K562 (cell line): Measurements from ENCODE around the gene TMEM120B. TPM values are rescaled to one million over a fixed set of nuclear protein-coding genes. Genes with fewer than 3 reads are reported as not detected.
"Not testable (repeated sequence)": the region's sequence is repeated elsewhere in the genome, so short reads cannot be mapped to it uniquely, and the experiment has no call there.

ENCODE experiments used
- ATAC-seq: fragments of 200-7000 bp; cut with Tn5 transposase; 3 replicates; pipeline ENCODE4 v1.9.1; 2020; ENCODE audit warnings: moderate library complexity
- BruUV-seq: library from RNA; stranded (reverse); fragments of 400-500 nt; replicated peaks from 2 replicates; lab custom pipeline; 2021; lab: Mats Ljungman, UMichigan
- CTCF ChIA-PET: fragments of 300-600 bp; formaldehyde crosslinking; extraction: SDS; loops from one replicate; lab custom pipeline; 2021; ENCODE audit warnings: low intra/inter-chr PET ratio; lab: Yijun Ruan, JAX
- POLR2A ChIA-PET: fragments of 300-600, 350-650 bp; sonication (Branson Sonifier 250); formaldehyde crosslinking; extraction: SDS; loops from one replicate; lab custom pipeline; 2021; ENCODE audit warnings: antibody characterized with exemption, inconsistent platforms; lab: Yijun Ruan, JAX
- DNase-seq, 4 experiments: peaks; one replicate each; pipeline versions ENCODE4 v3.0.0 to v3.0.0-alpha.2; 2011 to 2018; ENCODE audit warnings: low spot score in 3 of 4, mixed read lengths in 3 of 4; ENCODE audit errors: extremely low read depth in 1 of 4
- FAIRE-seq: peaks from 2 replicates; lab custom pipeline; 2011; peaks lifted over from hg19 to GRCh38; lab: Jason Lieb, UNC
- H2AFZ ChIP-seq: 2 replicates; pipeline ENCODE4 v1.6.0; 2011; ENCODE audit warnings: low read depth, low read length, control low read depth, inconsistent platforms
- H3K27ac ChIP-seq: fragments of 200-600 bp; 3 replicates; pipeline ENCODE4 v1.8.0; 2011; ENCODE audit warnings: low read depth, mild to moderate bottlenecking, control low read depth, inconsistent platforms, low read length, moderate library complexity, mixed read lengths; ENCODE audit errors: extremely low read depth
- H3K27me3 ChIP-seq, 2 experiments: fragments of 300-600 bp in 1 of 2; 2 replicates in 1 of 2; 3 replicates in 1 of 2; pipeline versions ENCODE4 v1.6.0 to v1.8.0; 2011; ENCODE audit warnings: inconsistent platforms in 2 of 2, low read length in 2 of 2, mild to moderate bottlenecking in 1 of 2, mixed read lengths in 1 of 2, moderate library complexity in 1 of 2; ENCODE audit not compliant: control insufficient read depth in 2 of 2, insufficient read depth in 2 of 2
- H3K36me3 ChIP-seq: fragments of 300-600 bp; 3 replicates; pipeline ENCODE4 v1.8.0; 2011; ENCODE audit warnings: mild to moderate bottlenecking, low read length, inconsistent platforms; ENCODE audit not compliant: control insufficient read depth, insufficient read depth
- H3K4me1 ChIP-seq, 2 experiments: fragments of 200-600 bp in 1 of 2; replicated peaks in 1 of 2; 2 replicates in 1 of 2; 3 replicates in 1 of 2; pipeline versions ENCODE4 v1.5.1 to v1.8.0; 2011; ENCODE audit warnings: inconsistent platforms in 2 of 2, low read length in 2 of 2, mild to moderate bottlenecking in 1 of 2, mixed read lengths in 1 of 2, moderate library complexity in 1 of 2; ENCODE audit not compliant: control insufficient read depth in 2 of 2, insufficient read depth in 2 of 2
- H3K4me2 ChIP-seq: 2 replicates; pipeline ENCODE4 v1.6.1; 2011; ENCODE audit warnings: low read length, control low read depth, inconsistent platforms, mixed read lengths; ENCODE audit not compliant: insufficient read depth
- H3K4me3 ChIP-seq: fragments of 200-600 bp; sonication (generic), shearing (Covaris generic); 2 replicates; pipeline ENCODE4 v1.5.1; 2016; ENCODE audit warnings: control low read depth, inconsistent platforms
- H3K79me2 ChIP-seq: fragments of 200-600 bp; 3 replicates; pipeline ENCODE4 v1.8.0; 2011; ENCODE audit warnings: low read length, inconsistent platforms; ENCODE audit not compliant: control insufficient read depth, insufficient read depth
- H3K9ac ChIP-seq, 2 experiments: 2 replicates each; pipeline versions ENCODE4 v1.6.0 to v1.6.1; 2011; ENCODE audit warnings: low read depth in 2 of 2, low read length in 2 of 2, control low read depth in 1 of 2, inconsistent platforms in 1 of 2, mild to moderate bottlenecking in 1 of 2, mixed read lengths in 1 of 2; ENCODE audit not compliant: insufficient read depth in 1 of 2
- H3K9me1 ChIP-seq: one replicate; pipeline ENCODE4 v1.6.0; 2011; ENCODE audit warnings: inconsistent platforms, mild to moderate bottlenecking, low read length, moderate library complexity; ENCODE audit not compliant: control insufficient read depth, insufficient read depth
- H3K9me3 ChIP-seq: replicated peaks from 2 replicates; pipeline ENCODE4 v1.5.1; 2011; ENCODE audit warnings: low read depth, low read length, inconsistent platforms; ENCODE audit not compliant: control insufficient read depth, insufficient read depth
- H4K20me1 ChIP-seq: replicated peaks from 2 replicates; pipeline ENCODE4 v1.6.1; 2011; ENCODE audit warnings: low read length, inconsistent platforms, mixed read lengths; ENCODE audit not compliant: control insufficient read depth, insufficient read depth
- CBFA2T3 ChIP-seq: fragments of 450-650 bp; IDR thresholded peaks from 2 replicates; pipeline ENCODE4 v1.6.1; 2017
- E2F5 ChIP-seq: sonication (generic); formaldehyde crosslinking; IDR thresholded peaks from 2 replicates; pipeline ENCODE4 v1.8.0; 2022; ENCODE audit warnings: mild to moderate bottlenecking, missing genetic modification reagents
- ERF ChIP-seq: fragments of 450-650 bp; formaldehyde crosslinking; IDR thresholded peaks from 2 replicates; pipeline ENCODE4 v1.4.0; 2020; ENCODE audit warnings: mild to moderate bottlenecking, mixed read lengths
- FOXP1 ChIP-seq: sonication (generic); formaldehyde crosslinking; IDR thresholded peaks from 2 replicates; pipeline ENCODE4 v1.8.0; 2022; ENCODE audit warnings: mild to moderate bottlenecking, missing genetic modification reagents
- KAT2B ChIP-seq: IDR thresholded peaks from one replicate; pipeline ENCODE4 v1.6.1; 2012; ENCODE audit warnings: low read depth, mild to moderate bottlenecking, control low read depth, inconsistent platforms, low read length, moderate library complexity
- LARP7 ChIP-seq: fragments of 450-650 bp; IDR thresholded peaks from 2 replicates; pipeline ENCODE4 v1.6.1; 2016
- MCM5 ChIP-seq: fragments of 450-650 bp; IDR thresholded peaks from 2 replicates; pipeline ENCODE4 v1.6.1; 2016; ENCODE audit warnings: low read depth
- NFIX ChIP-seq: fragments of 250-450 bp; sonication (Bioruptor Pico); IDR thresholded peaks from 2 replicates; pipeline ENCODE4 v1.4.0; 2020; ENCODE audit warnings: low read depth, mild to moderate bottlenecking, moderate library complexity
- POLR2AphosphoS2 ChIP-seq: IDR thresholded peaks from 2 replicates; pipeline ENCODE4 v1.6.1; 2012; ENCODE audit warnings: low read length, improper control_type of control experiment
- RFX5 ChIP-seq: IDR thresholded peaks from 2 replicates; pipeline ENCODE4 v1.6.1; 2011; ENCODE audit warnings: low read depth, mild to moderate bottlenecking, improper control_type of control experiment, low read length
- USF1 ChIP-seq: sonication (generic); formaldehyde crosslinking; IDR thresholded peaks from 2 replicates; pipeline ENCODE4 v1.9.0; 2022; ENCODE audit warnings: mild to moderate bottlenecking, missing genetic modification reagents
- ZBTB12 ChIP-seq: fragments of 250-450 bp; sonication (Bioruptor Pico); IDR thresholded peaks from 2 replicates; pipeline ENCODE4 v1.4.0; 2020
- ZBTB8A ChIP-seq: fragments of 450-650 bp; IDR thresholded peaks from 2 replicates; pipeline ENCODE4 v1.6.1; 2018; ENCODE audit warnings: mild to moderate bottlenecking, moderate library complexity; ENCODE audit not compliant: partially characterized antibody
- ZNF121 ChIP-seq: sonication (generic); formaldehyde crosslinking; conservative IDR thresholded peaks from 2 replicates; pipeline ENCODE4 v1.8.0; 2022; ENCODE audit warnings: missing genetic modification reagents
- ZNF263 ChIP-seq: sonication (generic); formaldehyde crosslinking; IDR thresholded peaks from 2 replicates; pipeline ENCODE4 v1.8.0; 2022; ENCODE audit warnings: mild to moderate bottlenecking, missing genetic modification reagents, borderline replicate concordance
- WGBS: fragments of 100-300 bp; shearing (Covaris generic); methylation state at CpG from one replicate; pipeline ENCODE4 v1.1.6; 2016; ENCODE audit warnings: low coverage, mixed read lengths; ENCODE audit not compliant: insufficient coverage; ENCODE audit errors: missing lambda C conversion rate; 5-methylcytosine and 5-hydroxymethylcytosine counted together
- in situ Hi-C: fragments of 300-500 bp; cut with MboI; formaldehyde crosslinking; loops from 4 replicates; pipeline ENCODE4 v1.15.0; 2018; ENCODE audit warnings: inconsistent platforms, mixed read lengths
- intact Hi-C: fragments of 100-400 bp; cut with micrococcal nuclease; formaldehyde crosslinking; loops from 2 replicates; pipeline ENCODE4 v1.14.2; 2022
- polyA plus RNA-seq, 8 experiments: library from polyadenylated mRNA; depleted of rRNA in 4 of 8; stranded (reverse) in 5 of 8; unstranded in 3 of 8; fragments of >200 nt; fragmentation: Nextera tagmentation in 2 of 8; fragmentation: Illumina TruSeq in 1 of 8; extraction: Ambion mirVana in 2 of 8; extraction: Trizol in 1 of 8; gene quantifications; 2 replicates each; pipeline versions ENCODE4 v1.2.1 to v1.2.3, GENCODE V29; 2011 to 2014; ENCODE audit warnings: inconsistent platforms in 1 of 8, missing spikeins in 1 of 8
- total RNA-seq, 7 experiments: library from RNA; depleted of rRNA in 6 of 7; stranded (reverse); fragments of >200 nt in 6 of 7; fragmentation: Illumina TruSeq in 2 of 7; extraction: Trizol in 2 of 7; gene quantifications; 2 replicates each; pipeline versions ENCODE4 v1.2.1 to v1.2.3, GENCODE V29; 2011 to 2021; ENCODE audit warnings: low replicate concordance in 1 of 7

Gene TMEM120B
- total and polyA plus RNA-seq, 9 of the 15 experiments (the other 6 are each of a cell fraction or from before 2014, with no cell fraction given) = 1.7 to 18.6 (median 7.4) TPM

DNA sequence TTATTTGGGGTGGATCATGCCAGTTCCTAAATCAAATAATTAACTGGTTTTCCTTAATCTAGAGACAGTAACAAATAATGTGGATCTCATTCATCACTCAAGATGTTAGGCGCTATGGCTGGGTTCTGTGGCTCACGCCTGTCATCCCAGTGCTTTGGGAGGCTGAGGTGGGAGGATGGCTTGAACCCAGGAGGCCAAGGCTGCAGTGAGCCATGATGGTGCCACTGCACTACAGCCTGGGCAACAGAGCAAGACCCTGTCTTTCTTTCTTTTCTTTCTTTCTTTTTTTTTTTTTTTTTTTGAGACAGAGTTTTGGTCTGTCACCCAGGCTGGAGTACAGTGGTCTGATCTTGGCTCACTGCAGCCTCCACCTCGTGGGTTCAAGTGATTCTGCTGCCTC lies 19.8 kb upstream of the TMEM120B start:
- H3K79me2 ChIP-seq, CTCF ChIA-PET, H3K4me1 ChIP-seq, H3K4me2 ChIP-seq, H3K27ac ChIP-seq, BruUV-seq: not testable (repeated sequence)
- peak; percentile 83 for TF ChIP-seq ZNF121
- TF ChIP-seq, all 486 proteins: peak for 1; not testable (repeated sequence) for 485
- H3K9me1 ChIP-seq, H2AFZ ChIP-seq, H3K36me3 ChIP-seq, intact Hi-C loops, H3K4me3 ChIP-seq, ATAC-seq, H3K9me3 ChIP-seq, H3K27me3 ChIP-seq, POLR2A ChIA-PET, FAIRE-seq, DNase-seq, H4K20me1 ChIP-seq: not testable (repeated sequence)
- in situ Hi-C loops = loop anchor here (5.0 kb wide), 2 partner anchors 75 to 100 kb away; partner anchors contain the start of gene RHOF
- H3K9ac ChIP-seq = peak overlapping the region in 1 of 2 experiments; percentile 33; a peak in 1 of 4 replicates
- WGBS = 96% methylated on average over 2 of the region's 3 CpGs

GRCh38 chr12:121693155-121693687 lies 19.3 kb upstream of the TMEM120B start:
- CTCF ChIA-PET = no interaction called here
- no TSS peak for BruUV-seq
- TF ChIP-seq KAT2B = no peak
- TF ChIP-seq CBFA2T3 = no peak
- TF ChIP-seq RFX5 = no peak
- no peak for TF ChIP-seq USF1
- TF ChIP-seq NFIX (CRISPR knock-in tag) = no peak
- no peak for TF ChIP-seq ZNF263 (CRISPR knock-in tag)
- TF ChIP-seq LARP7 = no peak
- no peak for TF ChIP-seq ERF (CRISPR knock-in tag)
- no peak for TF ChIP-seq MCM5
- no peak for TF ChIP-seq FOXP1 (CRISPR knock-in tag)
- TF ChIP-seq E2F5 (CRISPR knock-in tag) = no peak
- TF ChIP-seq POLR2AphosphoS2 = no peak
- TF ChIP-seq ZBTB12 (CRISPR knock-in tag) = no peak
- no peak for TF ChIP-seq ZBTB8A

More at GRCh38 chr12:121693155-121693687, 19.3 kb upstream of the TMEM120B start:
- Histone ChIP-seq H3K9ac (peak overlapping the region in 1 of 2 experiments; percentile 33; a peak in 1 of 4 replicates), H3K4me2 (no peak overlapping the region), H3K27me3 (no peaks in the 10 kb centered on the region), H3K9me3 (no peaks in the 10 kb centered on the region), H4K20me1 (no peaks in the 10 kb centered on the region), H2AFZ (no peak overlapping the region), H3K27ac (no peak overlapping the region), H3K9me1 (no peaks in the 10 kb centered on the region), H3K4me1 (no peaks in the 10 kb centered on the region), H3K36me3 (no peaks in the 10 kb centered on the region), H3K4me3 (no peak overlapping the region), H3K79me2 (no peaks in the 10 kb centered on the region)
- FAIRE-seq (no peak), DNase-seq (no peak), ATAC-seq (no peak)
- intact Hi-C loops = no loop called here
- in situ Hi-C loops = loop anchor here (5.0 kb wide), 2 partner anchors 74 to 99 kb away; partner anchors contain the start of gene RHOF
- 51% methylated on average over 5 of the region's 7 CpGs for WGBS
- POLR2A ChIA-PET = no interaction called here
